OCI-LY1 (cell line): ENCODE measurements around the gene ANKRD40CL.

Experiments used
- H2AFZ ChIP-seq: fragments of 200-600 bp; sonication (generic), shearing (Covaris generic); 2 replicates; pipeline ENCODE4 v1.6.0; 2014; ENCODE audit warnings: antibody characterized with exemption, mild to moderate bottlenecking, low read length
- H3F3A ChIP-seq: fragments of 200-600 bp; sonication (generic), shearing (Covaris generic); 2 replicates; pipeline ENCODE4 v1.6.0; 2014; ENCODE audit warnings: mild to moderate bottlenecking, antibody characterized with exemption, low read length, moderate library complexity; ENCODE audit not compliant: insufficient read depth
- H3K27ac ChIP-seq: fragments of 200-600 bp; sonication (generic); 2 replicates; pipeline ENCODE4 v1.5.1; 2014; ENCODE audit warnings: low read length, mixed run types, mild to moderate bottlenecking, low read depth; ENCODE audit not compliant: poor library complexity, severe bottlenecking
- H3K27me3 ChIP-seq: fragments of 200-600 bp; sonication (generic); 2 replicates; pipeline ENCODE4 v1.6.0; 2014; ENCODE audit warnings: antibody characterized with exemption, mild to moderate bottlenecking, low read length, moderate library complexity; ENCODE audit not compliant: insufficient read depth
- H3K36me3 ChIP-seq: fragments of 200-600 bp; sonication (generic); 2 replicates; pipeline ENCODE4 v1.6.1; 2014; ENCODE audit warnings: mild to moderate bottlenecking, antibody characterized with exemption, low read length, moderate library complexity, mixed read lengths; ENCODE audit not compliant: insufficient read depth
- H3K4me1 ChIP-seq: fragments of 200-600 bp; sonication (generic); 2 replicates; pipeline ENCODE4 v1.5.1; 2014; ENCODE audit warnings: mild to moderate bottlenecking, low read length, moderate library complexity; ENCODE audit not compliant: insufficient read depth, severe bottlenecking
- H3K4me2 ChIP-seq: fragments of 200-600 bp; sonication (generic), shearing (Covaris generic); 2 replicates; pipeline ENCODE4 v1.6.1; 2014; ENCODE audit warnings: low read length
- H3K4me3 ChIP-seq: fragments of 200-600 bp; sonication (generic); 2 replicates; pipeline ENCODE4 v1.5.1; 2014; ENCODE audit warnings: low read length, low read depth, mild to moderate bottlenecking, mixed read lengths; ENCODE audit not compliant: poor library complexity, severe bottlenecking
- H3K79me2 ChIP-seq: fragments of 200-600 bp; shearing (Covaris generic); 2 replicates; pipeline ENCODE4 v1.6.1; 2016; ENCODE audit warnings: mixed run types, low read length, mixed read lengths; ENCODE audit not compliant: insufficient read depth
- H3K9ac ChIP-seq: fragments of 200-600 bp; sonication (generic), shearing (Covaris generic); 2 replicates; pipeline ENCODE4 v1.6.1; 2014; ENCODE audit warnings: mild to moderate bottlenecking, low read length, mixed read lengths
- H3K9me2 ChIP-seq: fragments of 200-600 bp; sonication (generic), shearing (Covaris generic); 2 replicates; pipeline ENCODE4 v1.6.1; 2014; ENCODE audit warnings: low read depth, mild to moderate bottlenecking, low read length, mixed read lengths
- H3K9me3 ChIP-seq: fragments of 200-600 bp; shearing (Covaris generic); 2 replicates; pipeline ENCODE4 v1.6.1; 2014; ENCODE audit warnings: low read length, mixed read lengths
- H4K20me1 ChIP-seq: fragments of 200-600 bp; sonication (generic), shearing (Covaris generic); 2 replicates; pipeline ENCODE4 v1.6.0; 2016; ENCODE audit warnings: mild to moderate bottlenecking, low read length; ENCODE audit not compliant: insufficient read depth
- EZH2 ChIP-seq: fragments of 200-600 bp; sonication (generic), shearing (Covaris generic); IDR thresholded peaks from 2 replicates; pipeline ENCODE4 v1.8.0; 2017; ENCODE audit warnings: borderline replicate concordance, mixed run types, mild to moderate bottlenecking, antibody characterized with exemption, low read length, moderate library complexity, mixed read lengths
- TF ChIP-seq, protein P1 (sequence below): fragments of 200-600 bp; sonication (generic), shearing (Covaris generic); IDR thresholded peaks from 2 replicates; pipeline ENCODE4 v1.5.1; 2017; ENCODE audit warnings: mild to moderate bottlenecking, antibody characterized with exemption, low read length, moderate library complexity, mixed read lengths

ANKRD40CL gene

DNA sequence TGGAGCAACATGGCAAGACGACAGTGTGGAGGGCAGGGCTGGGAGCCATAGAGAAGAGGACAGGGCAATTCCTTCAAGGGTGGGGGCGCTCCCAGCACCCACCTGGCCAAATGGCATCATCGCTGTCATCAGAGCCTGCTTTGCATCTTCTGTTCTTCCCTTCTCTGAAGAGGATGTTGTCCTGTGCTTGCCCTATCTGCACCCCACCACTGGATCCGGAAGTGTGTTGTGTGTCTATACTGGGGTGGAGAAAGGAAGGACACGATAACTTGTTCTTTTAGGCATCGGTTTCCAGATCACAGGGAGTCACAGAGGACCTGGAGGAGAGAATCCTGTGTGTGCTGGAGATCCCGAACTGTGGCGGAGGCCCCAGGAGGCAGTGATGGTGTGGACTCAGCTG is 25.7 kb upstream of the ANKRD40CL start:
- Histone ChIP-seq H3K4me3 (no peak overlapping the region), H2AFZ (no peak overlapping the region), H3K4me1 (no peaks in the 10 kb centered on the region), H3K9me3 (no peaks in the 10 kb centered on the region), H3K36me3 (no peaks in the 10 kb centered on the region), H3K9me2 (no peaks in the 10 kb centered on the region), H3K27ac (no peak overlapping the region), H3K27me3 (0 out of 2 replicates have a peak, but pooled peaks cover 3% of the 10 kb centered on the region), H3K4me2 (no peak overlapping the region), H3K9ac (no peak overlapping the region), H3K79me2 (no peaks in the 10 kb centered on the region), H3F3A (no peaks in the 10 kb centered on the region), H4K20me1 (no peaks in the 10 kb centered on the region)
- TF ChIP-seq, protein P1, sequence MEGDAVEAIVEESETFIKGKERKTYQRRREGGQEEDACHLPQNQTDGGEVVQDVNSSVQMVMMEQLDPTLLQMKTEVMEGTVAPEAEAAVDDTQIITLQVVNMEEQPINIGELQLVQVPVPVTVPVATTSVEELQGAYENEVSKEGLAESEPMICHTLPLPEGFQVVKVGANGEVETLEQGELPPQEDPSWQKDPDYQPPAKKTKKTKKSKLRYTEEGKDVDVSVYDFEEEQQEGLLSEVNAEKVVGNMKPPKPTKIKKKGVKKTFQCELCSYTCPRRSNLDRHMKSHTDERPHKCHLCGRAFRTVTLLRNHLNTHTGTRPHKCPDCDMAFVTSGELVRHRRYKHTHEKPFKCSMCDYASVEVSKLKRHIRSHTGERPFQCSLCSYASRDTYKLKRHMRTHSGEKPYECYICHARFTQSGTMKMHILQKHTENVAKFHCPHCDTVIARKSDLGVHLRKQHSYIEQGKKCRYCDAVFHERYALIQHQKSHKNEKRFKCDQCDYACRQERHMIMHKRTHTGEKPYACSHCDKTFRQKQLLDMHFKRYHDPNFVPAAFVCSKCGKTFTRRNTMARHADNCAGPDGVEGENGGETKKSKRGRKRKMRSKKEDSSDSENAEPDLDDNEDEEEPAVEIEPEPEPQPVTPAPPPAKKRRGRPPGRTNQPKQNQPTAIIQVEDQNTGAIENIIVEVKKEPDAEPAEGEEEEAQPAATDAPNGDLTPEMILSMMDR = no peak

DNA sequence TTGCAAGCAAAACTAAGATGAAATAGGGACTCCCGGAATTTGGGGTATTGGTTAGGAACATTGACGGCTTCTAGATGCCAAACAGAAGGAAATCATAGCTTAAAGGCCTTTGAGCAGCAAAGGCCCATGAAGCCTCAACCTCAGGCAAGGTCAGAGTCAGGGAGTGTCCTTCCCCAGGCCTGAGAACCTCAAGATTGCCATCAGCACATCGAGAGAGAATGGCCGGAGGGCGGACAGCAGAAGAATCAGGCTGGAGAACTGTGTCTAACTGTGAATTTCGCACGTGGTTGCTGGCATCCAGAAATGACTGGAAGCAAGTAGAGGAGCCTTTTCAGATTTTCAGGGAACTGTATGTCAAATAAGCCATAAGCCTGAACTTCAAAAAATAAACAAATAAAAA is 24.8 kb upstream of the ANKRD40CL start:
- no peak overlapping the region for H2AFZ ChIP-seq
- H3K9ac ChIP-seq = no peak overlapping the region
- H3K27me3 ChIP-seq = 0 out of 2 replicates have a peak, but pooled peaks cover 3% of the 10 kb centered on the region
- TF ChIP-seq, protein P1 = no peak
- no peak for TF ChIP-seq EZH2
- H3K9me2 ChIP-seq = no peaks in the 10 kb centered on the region
- no peaks in the 10 kb centered on the region for H3K79me2 ChIP-seq
- H3K27ac ChIP-seq = no peak overlapping the region
- no peaks in the 10 kb centered on the region for H3K9me3 ChIP-seq
- no peaks in the 10 kb centered on the region for H4K20me1 ChIP-seq
- H3F3A ChIP-seq = no peaks in the 10 kb centered on the region
- H3K4me3 ChIP-seq = no peak overlapping the region
- no peaks in the 10 kb centered on the region for H3K36me3 ChIP-seq
- no peak overlapping the region for H3K4me2 ChIP-seq
- no peaks in the 10 kb centered on the region for H3K4me1 ChIP-seq

DNA sequence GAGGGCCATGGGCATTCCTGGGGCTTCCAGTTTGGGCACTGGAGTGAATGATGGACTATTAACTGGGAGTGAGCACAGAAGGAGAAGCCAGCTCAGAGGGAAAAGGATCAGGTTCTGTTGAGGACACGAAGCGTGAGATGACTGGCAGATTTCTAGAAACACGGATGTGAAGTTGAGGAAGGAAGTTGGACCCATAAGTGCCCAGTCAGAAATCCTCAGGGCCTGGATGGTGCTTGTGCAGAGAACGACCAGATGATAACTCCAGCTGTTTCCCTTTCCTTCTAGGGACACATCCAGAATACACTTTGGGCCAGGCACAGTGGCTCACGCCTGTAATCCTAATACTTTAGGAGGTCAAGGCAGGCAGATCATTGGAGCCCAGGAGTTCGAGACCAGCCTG is 23.3 kb upstream of the ANKRD40CL start:
- Histone ChIP-seq H2AFZ (no peak overlapping the region), H3K79me2 (no peaks in the 10 kb centered on the region), H3K9me3 (no peaks in the 10 kb centered on the region), H4K20me1 (no peaks in the 10 kb centered on the region), H3K4me2 (no peak overlapping the region), H3F3A (no peaks in the 10 kb centered on the region), H3K9me2 (no peaks in the 10 kb centered on the region), H3K36me3 (no peaks in the 10 kb centered on the region), H3K27ac (no peak overlapping the region), H3K9ac (no peak overlapping the region), H3K4me1 (no peaks in the 10 kb centered on the region), H3K27me3 (0 out of 2 replicates have a peak, but pooled peaks cover 3% of the 10 kb centered on the region), H3K4me3 (no peak overlapping the region)
- TF ChIP-seq EZH2 = no peak
- TF ChIP-seq, protein P1 = no peak
